Thyroid gland (tissue), 4 donors: ENCODE results near the gene UBE2Q2.

Experiments used
- CTCF ChIP-seq, 6 experiments: fragments of 200-600 bp in 3 of 6; fragments of 450-650 bp in 3 of 6; sonication (generic) in 3 of 6; IDR thresholded peaks; one replicate each; pipeline ENCODE4 v1.5.1; 2016 to 2019; ENCODE audit warnings: antibody characterized with exemption in 6 of 6, mild to moderate bottlenecking in 2 of 6, inconsistent platforms in 1 of 6, moderate library complexity in 1 of 6
- POLR2A ChIP-seq, 2 donors: fragments of 450-650 bp; IDR thresholded peaks; one replicate each; pipeline ENCODE4 v1.6.1; 2017; ENCODE audit warnings: antibody characterized with exemption in 2 of 2, mild to moderate bottlenecking in 2 of 2, moderate library complexity in 1 of 2

GRCh38 chr15:75923756-75924155 lies 80.5 kb downstream of the UBE2Q2 start:
- TF ChIP-seq POLR2A (IDR thresholded peaks at IDR 0.05) (no peak), CTCF (IDR thresholded peaks at IDR 0.05) (no peak)
